GM06990 (cell line): Measurements from ENCODE around the gene RETREG2.

Experiments
- DNase-seq: peaks from one replicate; pipeline ENCODE4 v3.0.0-alpha.2; 2011; ENCODE audit not compliant: insufficient read length; ENCODE audit errors: extremely low read depth
- H3K27me3 ChIP-seq: replicated peaks from 2 replicates; pipeline ENCODE4 v1.6.0; 2011; ENCODE audit warnings: low read length; ENCODE audit not compliant: control insufficient read depth, insufficient read depth
- H3K36me3 ChIP-seq: 2 replicates; pipeline ENCODE4 v1.5.1; 2011; ENCODE audit warnings: low read length; ENCODE audit not compliant: control insufficient read depth, insufficient read depth
- H3K4me3 ChIP-seq: replicated peaks from 2 replicates; pipeline ENCODE4 v1.5.1; 2011; ENCODE audit warnings: low read depth, mild to moderate bottlenecking, control low read depth, low read length
- TF ChIP-seq, protein P1 (sequence below): IDR thresholded peaks from 2 replicates; pipeline ENCODE4 v1.5.1; 2011; ENCODE audit warnings: low read length, control low read depth, mild to moderate bottlenecking, inconsistent platforms; ENCODE audit not compliant: insufficient read depth, poor library complexity, severe bottlenecking

Gene RETREG2

DNA sequence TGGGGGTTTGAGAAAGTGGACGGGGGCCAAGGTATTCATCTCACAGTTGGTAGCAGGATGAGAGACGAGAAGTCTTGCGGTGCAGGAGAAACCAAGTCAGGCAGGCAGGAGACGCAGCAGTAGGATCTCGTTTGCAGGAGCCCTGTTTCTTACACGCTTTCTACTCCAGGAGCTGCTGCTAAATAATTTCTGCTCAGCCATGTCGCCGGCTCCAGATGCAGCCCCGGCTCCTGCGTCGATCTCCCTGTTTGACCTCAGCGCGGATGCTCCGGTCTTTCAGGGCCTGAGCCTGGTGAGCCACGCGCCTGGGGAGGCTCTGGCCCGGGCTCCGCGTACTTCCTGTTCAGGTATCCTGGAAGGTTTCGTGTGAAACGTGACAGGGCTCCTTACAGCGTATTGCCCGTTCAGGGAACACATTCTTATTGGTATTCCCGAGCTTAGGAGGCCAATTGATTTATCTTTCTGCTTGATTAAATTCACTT is 52.0 kb downstream of the RETREG2 start:
- Histone ChIP-seq H3K27me3 (no peaks in the 10 kb centered on the region), H3K36me3 (peaks cover 20% of the 10 kb centered on the region), H3K4me3 (peak overlapping the region; percentile 92)
- peak; percentile 68 for DNase-seq
- TF ChIP-seq, protein P1, sequence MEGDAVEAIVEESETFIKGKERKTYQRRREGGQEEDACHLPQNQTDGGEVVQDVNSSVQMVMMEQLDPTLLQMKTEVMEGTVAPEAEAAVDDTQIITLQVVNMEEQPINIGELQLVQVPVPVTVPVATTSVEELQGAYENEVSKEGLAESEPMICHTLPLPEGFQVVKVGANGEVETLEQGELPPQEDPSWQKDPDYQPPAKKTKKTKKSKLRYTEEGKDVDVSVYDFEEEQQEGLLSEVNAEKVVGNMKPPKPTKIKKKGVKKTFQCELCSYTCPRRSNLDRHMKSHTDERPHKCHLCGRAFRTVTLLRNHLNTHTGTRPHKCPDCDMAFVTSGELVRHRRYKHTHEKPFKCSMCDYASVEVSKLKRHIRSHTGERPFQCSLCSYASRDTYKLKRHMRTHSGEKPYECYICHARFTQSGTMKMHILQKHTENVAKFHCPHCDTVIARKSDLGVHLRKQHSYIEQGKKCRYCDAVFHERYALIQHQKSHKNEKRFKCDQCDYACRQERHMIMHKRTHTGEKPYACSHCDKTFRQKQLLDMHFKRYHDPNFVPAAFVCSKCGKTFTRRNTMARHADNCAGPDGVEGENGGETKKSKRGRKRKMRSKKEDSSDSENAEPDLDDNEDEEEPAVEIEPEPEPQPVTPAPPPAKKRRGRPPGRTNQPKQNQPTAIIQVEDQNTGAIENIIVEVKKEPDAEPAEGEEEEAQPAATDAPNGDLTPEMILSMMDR: no peak

DNA sequence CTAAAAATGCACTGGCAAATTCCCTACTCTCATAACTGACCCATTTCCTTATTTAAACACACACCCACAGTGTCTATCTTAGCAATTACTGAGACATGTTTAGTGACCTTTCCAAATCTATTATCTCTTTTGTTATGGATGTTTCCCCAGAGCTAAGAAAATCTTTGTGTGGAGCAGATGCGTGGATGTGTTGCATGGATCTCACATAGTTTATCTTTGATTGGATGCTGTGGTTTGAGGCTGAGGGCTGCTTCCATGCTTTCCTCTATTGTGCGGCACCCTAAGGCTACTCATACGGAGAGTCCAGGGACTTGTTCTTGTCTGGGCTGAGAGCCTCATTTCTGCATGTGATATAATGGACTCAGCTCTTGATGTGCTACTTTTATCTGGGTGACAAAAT is 56.3 kb downstream of the RETREG2 start:
- H3K36me3 ChIP-seq: peaks cover 28% of the 10 kb centered on the region
- no peaks in the 10 kb centered on the region for H3K27me3 ChIP-seq
- TF ChIP-seq, protein P1: no peak
- H3K4me3 ChIP-seq: no peak overlapping the region
- DNase-seq: no peak
